Measurements from ENCODE around the gene KLHL3.

DNA sequence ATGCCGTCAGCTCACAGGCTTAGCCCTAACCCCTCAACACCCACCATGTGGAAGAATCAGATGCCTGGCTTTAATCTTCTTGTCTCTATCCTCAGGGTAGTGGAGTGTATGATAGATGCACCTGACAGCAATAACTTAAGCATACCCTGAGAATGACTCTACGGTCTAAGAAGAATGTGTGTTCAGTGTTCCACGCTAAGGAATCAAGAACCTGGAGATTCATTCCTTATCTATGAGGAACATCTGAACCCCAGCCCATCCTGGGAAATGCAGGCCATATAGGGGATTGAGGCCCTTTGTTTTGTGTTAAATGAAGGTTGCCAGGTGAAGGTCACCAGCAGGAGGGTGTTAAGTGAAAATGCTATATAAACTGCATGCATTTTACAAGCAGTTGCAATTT is 63.0 kb downstream of the KLHL3 start:
- TF ChIP-seq POLR2AphosphoS5 (IDR thresholded peaks at IDR 0.05; ENCODE audit: borderline replicate concordance, low read depth, low read length) (no peak), FOXP2 (optimal IDR thresholded peaks at IDR 0.05; ENCODE audit: control extremely low read depth, extremely low read length, insufficient read depth) (no peak), EZH2 (IDR thresholded peaks at IDR 0.05) (no peak)
